Measurements from ENCODE around the gene CREB3L2.

GRCh38 chr7:137836113-137836509 lies 165.8 kb downstream of the CREB3L2 start:
- TF ChIP-seq ZFX (IDR thresholded peaks at IDR 0.05) (no peak), CTCF (conservative IDR thresholded peaks at IDR 0.05) (no peak)
